HCT116 (cell line): ENCODE data around the gene GNG12. TPM values are rescaled to one million over a fixed set of nuclear protein-coding genes. Genes with fewer than 3 reads are reported as not detected.

ENCODE experiments used
- ATAC-seq: fragments of 200-7000 bp; cut with Tn5 transposase; 2 replicates; pipeline ENCODE4 v1.9.1; 2020; ENCODE audit warnings: mild to moderate bottlenecking, moderate library complexity
- BruUV-seq: library from RNA; stranded (reverse); fragments of 400-500 nt; replicated peaks from 2 replicates; lab custom pipeline; 2021; lab: Mats Ljungman, UMichigan
- CTCF ChIA-PET: fragments of 300-600 bp; sonication (Branson Sonifier 250); formaldehyde crosslinking; loops from one replicate; lab custom pipeline; 2021; ENCODE audit warnings: antibody characterized with exemption; lab: Charles Lee
- POLR2A ChIA-PET: fragments of 300-600, 350-600 bp; sonication (Branson Sonifier 250); formaldehyde crosslinking; loops from one replicate; lab custom pipeline; 2021; ENCODE audit warnings: antibody characterized with exemption; lab: Charles Lee
- RAD21 ChIA-PET, 2 experiments: fragments of 300-600 bp; sonication (Branson Sonifier 250); formaldehyde crosslinking; loops; one replicate each; lab custom pipeline; 2023; ENCODE audit warnings: low total read pairs in 2 of 2; ENCODE audit not compliant: uncharacterized antibody in 2 of 2, unreplicated experiment in 2 of 2, low non-redundant PET in 1 of 2; lab: Charles Lee
- DNase-seq: peaks from one replicate; pipeline ENCODE4 v3.0.0-alpha.2; 2010; ENCODE audit warnings: low read depth, low spot score
- H2AFZ ChIP-seq: fragments of 200-600 bp; shearing (Covaris generic), sonication (generic); 2 replicates; pipeline ENCODE4 v1.6.1; 2017; ENCODE audit warnings: low read depth, mixed run types, mixed read lengths, antibody characterized with exemption, low read length; ENCODE audit not compliant: poor library complexity, severe bottlenecking
- H3K27ac ChIP-seq: 2 replicates; pipeline ENCODE4 v1.5.1; 2012; ENCODE audit warnings: low read depth, low read length
- H3K27me3 ChIP-seq: fragments of 200-600 bp; sonication (generic); 2 replicates; pipeline ENCODE4 v1.6.1; 2016; ENCODE audit warnings: mixed run types, low read length, mixed read lengths; ENCODE audit not compliant: insufficient read depth
- H3K36me3 ChIP-seq, 2 experiments: fragments of 200-500 bp in 1 of 2; fragments of 200-600 bp in 1 of 2; sonication (Bioruptor generic) in 1 of 2; sonication (generic) in 1 of 2; 2 replicates each; pipeline versions ENCODE4 v1.5.1 to v1.6.1; 2014 to 2016; ENCODE audit warnings: low read length in 2 of 2, inconsistent platforms in 1 of 2, mixed read lengths in 1 of 2, mixed run types in 1 of 2; ENCODE audit not compliant: insufficient read depth in 2 of 2, control insufficient read depth in 1 of 2
- H3K4me1 ChIP-seq, 2 experiments: fragments of 200-600 bp in 1 of 2; sonication (generic) in 1 of 2; 2 replicates each; pipeline versions ENCODE4 v1.5.1 to v1.6.1; 2012 to 2017; ENCODE audit warnings: low read length in 2 of 2, inconsistent platforms in 1 of 2, mild to moderate bottlenecking in 1 of 2, mixed read lengths in 1 of 2, mixed run types in 1 of 2, moderate library complexity in 1 of 2; ENCODE audit not compliant: insufficient read depth in 2 of 2, control insufficient read depth in 1 of 2
- H3K4me2 ChIP-seq: fragments of 200-600 bp; sonication (generic); 2 replicates; pipeline ENCODE4 v1.6.1; 2017; ENCODE audit warnings: mixed run types, low read length, mixed read lengths
- H3K4me3 ChIP-seq, 2 experiments: fragments of 200-600 bp in 1 of 2; sonication (generic) in 1 of 2; replicated peaks in 1 of 2; 2 replicates each; pipeline ENCODE4 v1.5.1; 2011 to 2016; ENCODE audit warnings: low read length in 2 of 2, control low read depth in 1 of 2, low read depth in 1 of 2, mild to moderate bottlenecking in 1 of 2, mixed read lengths in 1 of 2, mixed run types in 1 of 2
- H3K79me2 ChIP-seq: fragments of 200-600 bp; sonication (generic); 2 replicates; pipeline ENCODE4 v1.6.1; 2017; ENCODE audit warnings: mild to moderate bottlenecking, mixed run types, low read length, moderate library complexity, mixed read lengths; ENCODE audit not compliant: insufficient read depth
- H3K9ac ChIP-seq: fragments of 200-600 bp; sonication (generic); 2 replicates; pipeline ENCODE4 v1.6.1; 2016; ENCODE audit warnings: low read length, mixed read lengths
- H3K9me2 ChIP-seq: fragments of 200-600 bp; sonication (generic), shearing (Covaris generic); 2 replicates; pipeline ENCODE4 v1.6.1; 2017; ENCODE audit warnings: mixed run types, mild to moderate bottlenecking, moderate library complexity; ENCODE audit not compliant: insufficient read depth
- H3K9me3 ChIP-seq, 2 experiments: fragments of 200-500 bp in 1 of 2; fragments of 200-600 bp in 1 of 2; sonication (Bioruptor generic) in 1 of 2; sonication (generic) in 1 of 2; 2 replicates each; pipeline ENCODE4 v1.6.1; 2014 to 2017; ENCODE audit warnings: low read length in 2 of 2, mixed read lengths in 2 of 2, inconsistent platforms in 1 of 2, low read depth in 1 of 2, mild to moderate bottlenecking in 1 of 2, mixed run types in 1 of 2, moderate library complexity in 1 of 2; ENCODE audit not compliant: control insufficient read depth in 1 of 2, insufficient read depth in 1 of 2
- H4K20me1 ChIP-seq: fragments of 200-600 bp; sonication (generic), shearing (Covaris generic); 2 replicates; pipeline ENCODE4 v1.6.1; 2017; ENCODE audit warnings: mixed run types, mild to moderate bottlenecking, moderate library complexity; ENCODE audit not compliant: insufficient read depth
- CEBPB ChIP-seq: IDR thresholded peaks from 2 replicates; pipeline ENCODE4 v1.6.1; 2012; ENCODE audit warnings: low read depth
- CTCF ChIP-seq, 3 experiments: fragments of 200-600 bp in 1 of 3; sonication (generic) in 1 of 3; IDR thresholded peaks in 2 of 3; conservative IDR thresholded peaks in 1 of 3; 2 replicates each; pipeline ENCODE4 v1.5.1; 2012 to 2017; ENCODE audit warnings: low read depth in 2 of 3, low read length in 2 of 3, antibody characterized with exemption in 1 of 3, borderline replicate concordance in 1 of 3, control low read depth in 1 of 3, mild to moderate bottlenecking in 1 of 3, mixed read lengths in 1 of 3, mixed run types in 1 of 3, moderate library complexity in 1 of 3; ENCODE audit not compliant: insufficient read depth in 1 of 3
- EGR1 ChIP-seq: IDR thresholded peaks from 2 replicates; pipeline ENCODE4 v1.6.1; 2012; ENCODE audit warnings: low read depth
- ELF1 ChIP-seq: IDR thresholded peaks from 2 replicates; pipeline ENCODE4 v1.6.1; 2012; ENCODE audit warnings: low read depth, borderline replicate concordance
- EZH2 ChIP-seq: fragments of 200-600 bp; sonication (generic); IDR thresholded peaks from 2 replicates; pipeline ENCODE4 v1.6.1; 2017; ENCODE audit warnings: antibody characterized with exemption, mixed run types
- EZH2phosphoT487 ChIP-seq: fragments of 200-600 bp; IDR thresholded peaks from 2 replicates; pipeline ENCODE4 v1.6.1; 2018; ENCODE audit warnings: antibody characterized with exemption, borderline replicate concordance
- FOSL1 ChIP-seq: IDR thresholded peaks from 2 replicates; pipeline ENCODE4 v1.6.1; 2012; ENCODE audit warnings: low read depth
- JUND ChIP-seq: IDR thresholded peaks from 2 replicates; pipeline ENCODE4 v1.6.1; 2012
- MAX ChIP-seq: IDR thresholded peaks from 2 replicates; pipeline ENCODE4 v1.6.1; 2012
- POLR2AphosphoS5 ChIP-seq: IDR thresholded peaks from 2 replicates; pipeline ENCODE4 v1.6.1; 2011; ENCODE audit warnings: mild to moderate bottlenecking, low read depth, low read length, moderate library complexity
- RAD21 ChIP-seq: IDR thresholded peaks from 2 replicates; pipeline ENCODE4 v1.6.1; 2012; ENCODE audit warnings: low read depth, mild to moderate bottlenecking
- REST ChIP-seq: IDR thresholded peaks from 2 replicates; pipeline ENCODE4 v1.6.1; 2012; ENCODE audit warnings: low read depth
- TCF7L2 ChIP-seq: IDR thresholded peaks from 2 replicates; pipeline ENCODE4 v1.7.0; 2011; ENCODE audit warnings: borderline replicate concordance, inconsistent platforms; ENCODE audit not compliant: insufficient read depth, insufficient read length; ENCODE audit errors: extremely low read depth
- YY1 ChIP-seq: IDR thresholded peaks from 2 replicates; pipeline ENCODE4 v1.6.1; 2011; ENCODE audit warnings: low read length, low read depth, moderate library complexity, mild to moderate bottlenecking; ENCODE audit not compliant: insufficient replicate concordance; ENCODE audit errors: extremely low read depth
- ZFX ChIP-seq: fragments of 450-650 bp; IDR thresholded peaks from 2 replicates; pipeline ENCODE4 v1.6.1; 2017
- ZNF274 ChIP-seq: fragments of 200-500 bp; sonication (Bioruptor generic); IDR thresholded peaks from 2 replicates; pipeline ENCODE4 v1.6.1; 2014; ENCODE audit warnings: mild to moderate bottlenecking, low read depth, low read length, inconsistent platforms
- intact Hi-C: fragments of 100-400 bp; cut with micrococcal nuclease; formaldehyde crosslinking; loops from 2 replicates; pipeline ENCODE4 v1.10.0; 2022
- total RNA-seq: library from RNA; stranded (reverse); gene quantifications from one replicate; pipeline ENCODE4 v1.2.1, GENCODE V29; 2021; ENCODE audit not compliant: unreplicated experiment

The GNG12 gene
- total RNA-seq, 1 experiment from 2014 or later: 49.6 TPM

- no peak for TF ChIP-seq CTCF (IDR thresholded peaks at IDR 0.05 in 2 of 3, conservative IDR thresholded peaks at IDR 0.05 in 1 of 3; ENCODE audit: borderline replicate concordance in 1 of 3, insufficient read depth in 1 of 3, low read depth in 2 of 3, low read length in 2 of 3)
- TF ChIP-seq YY1: no peak
- TF ChIP-seq FOSL1: no peak
- no peak for TF ChIP-seq ZNF274
- TF ChIP-seq CEBPB: no peak
- no peak for TF ChIP-seq RAD21
- no peak for TF ChIP-seq EZH2phosphoT487
- TF ChIP-seq EGR1: no peak
- no peak for TF ChIP-seq REST
- TF ChIP-seq POLR2AphosphoS5: no peak
- TF ChIP-seq ZFX: no peak
- no peak for TF ChIP-seq MAX
- TF ChIP-seq EZH2: no peak
- TF ChIP-seq ELF1: no peak
- no peak for TF ChIP-seq TCF7L2
- no peak for TF ChIP-seq JUND
- no peak overlapping the region for H3K4me3 ChIP-seq
- H3K9me3 ChIP-seq: no peaks in the 10 kb centered on the region
- RAD21 ChIA-PET: no interaction called here
- no peaks in the 10 kb centered on the region for H4K20me1 ChIP-seq
- no peaks in the 10 kb centered on the region for H3K27me3 ChIP-seq
- no peak overlapping the region for H3K27ac ChIP-seq
- ATAC-seq: no peak
- H2AFZ ChIP-seq: no peak overlapping the region
- BruUV-seq: no TSS peak
- H3K9ac ChIP-seq: no peak overlapping the region
- no peak overlapping the region for H3K4me2 ChIP-seq
- CTCF ChIA-PET: no interaction called here
- intact Hi-C loops: no loop called here
- no peaks in the 10 kb centered on the region for H3K36me3 ChIP-seq
- no peaks in the 10 kb centered on the region for H3K9me2 ChIP-seq
- no peak for DNase-seq
- H3K4me1 ChIP-seq: peaks cover 0 to 15% of the 10 kb centered on the region in 2 experiments; a peak in 1 of 4 replicates
- peaks cover 22% of the 10 kb centered on the region; the same call in 1 of the 2 replicates for H3K79me2 ChIP-seq
- POLR2A ChIA-PET: interaction anchor here (0.6 kb wide), 1 partner anchor 615 kb away, joined by 3 read pairs; no protein-coding TSS in a partner anchor
These were observed 40.4 kb downstream of the GNG12 start for GRCh38 chr1:67792741-67793458.
